Karpas-422 (cell line): Measurements from ENCODE around the gene CFAP97D2. TPM values are rescaled to one million over a fixed set of nuclear protein-coding genes. Genes with fewer than 3 reads are reported as not detected.
"Not testable (repeated sequence)": the region's sequence is repeated elsewhere in the genome, so short reads cannot be mapped to it uniquely, and the experiment has no call there.

Source experiments
- DNase-seq: peaks from one replicate; pipeline ENCODE4 v3.0.0-alpha.2; 2015
- H2AFZ ChIP-seq: fragments of 200-600 bp; sonication (generic); 2 replicates; pipeline ENCODE4 v1.6.1; 2014; ENCODE audit warnings: antibody characterized with exemption, low read length, mixed read lengths
- H3K27ac ChIP-seq: fragments of 200-600 bp; sonication (generic); 2 replicates; pipeline ENCODE4 v1.5.1; 2014; ENCODE audit warnings: mild to moderate bottlenecking, low read length, moderate library complexity
- H3K27me3 ChIP-seq: fragments of 200-600 bp; sonication (generic); 2 replicates; pipeline ENCODE4 v1.6.1; 2014; ENCODE audit warnings: low read length, mixed read lengths
- H3K36me3 ChIP-seq: fragments of 200-600 bp; sonication (generic); 2 replicates; pipeline ENCODE4 v1.6.1; 2014; ENCODE audit warnings: low read length, mixed read lengths; ENCODE audit not compliant: insufficient read depth
- H3K4me1 ChIP-seq: fragments of 200-600 bp; sonication (generic); 2 replicates; pipeline ENCODE4 v1.6.1; 2014; ENCODE audit warnings: mild to moderate bottlenecking, low read length, mixed read lengths
- H3K4me2 ChIP-seq: fragments of 200-600 bp; sonication (generic); 2 replicates; pipeline ENCODE4 v1.6.1; 2014; ENCODE audit warnings: low read length, low read depth, mild to moderate bottlenecking; ENCODE audit not compliant: poor library complexity, severe bottlenecking
- H3K4me3 ChIP-seq: fragments of 200-600 bp; sonication (generic); 2 replicates; pipeline ENCODE4 v1.5.1; 2014; ENCODE audit warnings: mild to moderate bottlenecking, antibody characterized with exemption, low read length, mixed read lengths
- H3K79me2 ChIP-seq: fragments of 200-600 bp; sonication (generic); 2 replicates; pipeline ENCODE4 v1.6.1; 2014; ENCODE audit warnings: mild to moderate bottlenecking, low read length, mixed read lengths
- H3K9ac ChIP-seq: fragments of 200-600 bp; sonication (generic); 2 replicates; pipeline ENCODE4 v1.6.0; 2014; ENCODE audit warnings: low read length
- H3K9me2 ChIP-seq: fragments of 200-600 bp; sonication (generic), shearing (Covaris generic); replicated peaks from 2 replicates; pipeline ENCODE4 v1.6.0; 2014; ENCODE audit warnings: mild to moderate bottlenecking, low read length, moderate library complexity; ENCODE audit not compliant: insufficient read depth
- H3K9me3 ChIP-seq: fragments of 300-700, 200-600 bp; sonication (generic); 2 replicates; pipeline ENCODE4 v1.6.1; 2014; ENCODE audit warnings: low read length, mixed read lengths
- H4K20me1 ChIP-seq: fragments of 200-600 bp; sonication (generic); 2 replicates; pipeline ENCODE4 v1.6.1; 2014; ENCODE audit warnings: mild to moderate bottlenecking, antibody characterized with exemption, low read length, low read depth; ENCODE audit not compliant: insufficient read depth
- total RNA-seq: library from RNA; depleted of rRNA; stranded (reverse); fragments of >200 nt; shearing (Covaris generic); gene quantifications from 2 replicates; pipeline ENCODE4 v1.2.3, GENCODE V29; 2014; ENCODE audit warnings: low replicate concordance

The CFAP97D2 gene
- total RNA-seq, 1 experiment from 2014 or later = not detected

DNA sequence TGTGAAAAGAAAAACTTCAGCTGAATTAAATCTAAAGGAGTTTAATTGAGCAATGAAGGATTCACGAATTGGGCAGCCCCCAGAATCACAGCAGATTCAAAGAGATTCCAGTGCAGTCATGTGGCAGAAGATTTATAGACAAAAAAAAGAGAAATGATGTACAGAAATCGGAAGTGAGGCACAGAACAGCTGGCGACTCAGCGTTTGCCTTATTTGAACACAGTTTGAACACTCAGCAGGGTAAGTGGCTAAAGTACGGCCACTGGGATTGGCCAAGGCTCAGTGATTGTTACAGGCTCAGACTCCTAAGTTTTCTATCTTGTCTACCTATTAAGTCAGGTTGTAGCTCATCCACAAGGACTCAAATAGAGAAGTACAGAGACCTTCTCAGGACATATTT lies 11.6 kb upstream of the CFAP97D2 start:
- Histone ChIP-seq H3K4me3 (no peak overlapping the region), H3K9me2 (no peaks in the 10 kb centered on the region), H3K9me3 (no peaks in the 10 kb centered on the region), H3K36me3 (no peaks in the 10 kb centered on the region), H3K79me2 (no peaks in the 10 kb centered on the region), H3K27ac (no peak overlapping the region), H3K9ac (no peak overlapping the region), H2AFZ (no peak overlapping the region), H3K4me1 (no peaks in the 10 kb centered on the region), H4K20me1 (no peaks in the 10 kb centered on the region), H3K27me3 (no peaks in the 10 kb centered on the region), H3K4me2 (no peak overlapping the region)
- DNase-seq = no peak

DNA sequence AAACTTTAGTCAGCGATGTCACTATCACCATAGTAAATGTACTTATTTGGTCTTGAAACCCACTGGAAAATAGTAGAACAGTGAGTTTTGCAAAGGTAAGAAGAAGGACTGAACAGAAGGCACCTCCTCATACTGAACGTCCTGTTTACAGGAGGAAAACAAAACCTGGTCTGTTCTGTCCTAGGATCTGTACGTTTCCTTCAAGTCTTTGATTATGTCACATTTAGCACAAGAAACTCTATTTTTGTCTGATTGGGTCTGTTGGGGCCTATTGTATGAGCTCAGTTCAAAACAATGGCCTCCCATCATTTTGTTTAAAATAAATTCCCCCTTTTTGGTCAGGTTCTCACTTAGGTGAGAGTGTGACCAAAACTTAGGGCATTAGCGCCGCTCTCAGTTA lies 11.2 kb upstream of the CFAP97D2 start:
- no peaks in the 10 kb centered on the region for H3K27me3 ChIP-seq
- no peaks in the 10 kb centered on the region for H4K20me1 ChIP-seq
- H3K36me3 ChIP-seq = no peaks in the 10 kb centered on the region
- no peak overlapping the region for H3K9ac ChIP-seq
- no peak overlapping the region for H3K4me2 ChIP-seq
- no peak overlapping the region for H3K27ac ChIP-seq
- no peaks in the 10 kb centered on the region for H3K4me1 ChIP-seq
- DNase-seq = no peak
- no peaks in the 10 kb centered on the region for H3K9me3 ChIP-seq
- H3K79me2 ChIP-seq = no peaks in the 10 kb centered on the region
- no peak overlapping the region for H3K4me3 ChIP-seq
- H3K9me2 ChIP-seq = no peaks in the 10 kb centered on the region
- no peak overlapping the region for H2AFZ ChIP-seq

DNA sequence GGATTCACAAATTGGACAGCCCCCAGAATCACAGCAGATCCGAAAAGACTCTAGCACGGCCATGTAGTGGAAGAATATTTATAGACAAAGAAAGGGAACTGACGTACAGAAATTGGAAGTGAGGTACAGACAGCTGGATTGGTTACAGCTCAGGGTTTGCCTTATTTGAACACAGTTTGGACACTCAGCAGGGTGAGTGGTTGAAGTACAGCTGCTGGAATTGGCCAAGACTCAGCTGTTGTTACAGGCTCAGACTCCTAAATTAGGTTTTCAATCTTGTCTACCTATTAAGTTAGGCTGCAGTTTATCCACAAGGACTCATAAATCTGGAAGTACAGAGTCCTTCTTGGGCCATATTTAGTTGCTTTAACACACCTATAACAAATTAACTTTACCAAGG lies 5.8 kb upstream of the CFAP97D2 start:
- DNase-seq = no peak
- no peaks in the 10 kb centered on the region for H3K27me3 ChIP-seq
- no peaks in the 10 kb centered on the region for H4K20me1 ChIP-seq
- no peak overlapping the region for H3K4me2 ChIP-seq
- H3K9me3 ChIP-seq = no peaks in the 10 kb centered on the region
- H3K9ac ChIP-seq = no peak overlapping the region
- no peak overlapping the region for H2AFZ ChIP-seq
- no peaks in the 10 kb centered on the region for H3K79me2 ChIP-seq
- no peak overlapping the region for H3K27ac ChIP-seq
- H3K4me3 ChIP-seq = no peak overlapping the region
- H3K9me2 ChIP-seq = no peaks in the 10 kb centered on the region
- no peaks in the 10 kb centered on the region for H3K4me1 ChIP-seq
- no peaks in the 10 kb centered on the region for H3K36me3 ChIP-seq

DNA sequence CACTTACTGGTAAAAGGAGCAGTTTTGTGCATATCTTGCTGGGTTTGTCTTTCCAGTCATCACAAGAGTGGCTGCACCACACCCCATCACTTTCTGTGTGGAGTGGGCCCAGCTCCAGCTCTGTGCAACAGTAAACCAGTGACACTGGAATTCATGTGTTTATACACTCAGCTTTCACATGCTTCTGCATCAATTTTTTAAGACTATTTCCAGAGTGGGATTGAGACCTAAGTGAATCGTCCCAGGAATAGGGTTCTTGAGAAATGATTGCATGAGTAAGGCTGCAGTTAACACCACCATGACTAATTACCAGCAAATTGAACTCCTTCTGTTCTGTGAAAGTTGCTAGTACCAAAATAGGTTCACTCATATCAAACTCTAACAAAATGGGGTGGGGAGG lies 5.3 kb upstream of the CFAP97D2 start:
- Histone ChIP-seq H3K27me3 (no peaks in the 10 kb centered on the region), H3K4me1 (no peaks in the 10 kb centered on the region), H2AFZ (no peak overlapping the region), H3K4me2 (no peak overlapping the region), H3K9me2 (no peaks in the 10 kb centered on the region), H3K9ac (no peak overlapping the region), H3K79me2 (no peaks in the 10 kb centered on the region), H4K20me1 (no peaks in the 10 kb centered on the region), H3K4me3 (no peak overlapping the region), H3K36me3 (no peaks in the 10 kb centered on the region), H3K27ac (no peak overlapping the region), H3K9me3 (no peaks in the 10 kb centered on the region)
- DNase-seq = no peak

DNA sequence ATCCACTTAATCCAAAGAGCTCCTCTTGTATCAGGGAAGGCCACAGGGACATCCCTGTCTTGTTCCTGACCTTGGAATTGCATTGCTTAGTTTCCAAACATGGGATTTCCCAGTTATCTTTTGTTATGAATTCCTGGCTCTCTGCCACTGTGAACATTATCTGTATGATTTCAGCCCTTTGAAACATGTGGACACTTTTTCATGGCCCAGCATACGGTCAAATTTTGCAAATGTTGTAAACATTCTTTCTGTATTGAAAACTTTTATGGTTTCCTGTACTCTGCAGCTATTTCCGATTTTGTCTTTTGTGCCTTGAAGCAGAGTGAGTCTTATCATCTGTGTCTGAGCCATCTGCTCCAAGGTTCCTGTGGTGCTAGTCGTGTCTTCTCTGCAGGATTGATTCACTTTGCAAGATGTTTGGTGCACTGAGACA lies 4.5 kb upstream of the CFAP97D2 start:
- no peak for DNase-seq
- Histone ChIP-seq H4K20me1 (no peaks in the 10 kb centered on the region), H3K4me2 (no peak overlapping the region), H3K27ac (no peak overlapping the region), H3K9me2 (no peaks in the 10 kb centered on the region), H3K9me3 (no peaks in the 10 kb centered on the region), H2AFZ (no peak overlapping the region), H3K9ac (no peak overlapping the region), H3K79me2 (no peaks in the 10 kb centered on the region), H3K4me3 (no peak overlapping the region), H3K4me1 (no peaks in the 10 kb centered on the region), H3K36me3 (no peaks in the 10 kb centered on the region), H3K27me3 (no peaks in the 10 kb centered on the region)

DNA sequence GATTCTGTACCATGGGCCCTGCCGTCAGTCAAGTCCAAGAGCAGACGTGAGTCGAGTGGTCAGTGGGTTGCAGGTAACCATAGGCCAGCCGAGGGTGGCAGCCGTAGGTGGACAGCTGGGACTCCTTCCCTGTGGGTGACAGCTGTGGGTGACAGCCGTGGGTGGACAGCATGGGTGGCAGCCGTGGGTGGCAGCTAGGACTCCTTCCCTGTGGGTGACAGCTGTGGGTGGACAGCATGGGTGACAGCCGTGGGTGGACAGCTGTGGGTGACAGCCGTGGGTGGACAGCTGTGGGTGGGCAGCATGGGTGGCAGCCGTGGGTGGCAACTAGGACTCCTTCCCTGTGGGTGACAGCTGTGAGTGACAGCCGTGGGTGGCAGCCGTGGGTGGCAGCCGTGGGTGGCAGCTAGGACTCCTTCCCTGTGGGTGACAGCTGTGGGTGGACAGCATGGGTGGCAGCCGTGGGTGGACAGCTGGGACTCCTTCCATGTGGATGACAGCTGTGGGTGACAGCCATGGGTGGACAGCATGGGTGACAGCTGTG lies 2.6 kb upstream of the CFAP97D2 start:
- not testable (repeated sequence) for H3K9ac ChIP-seq, DNase-seq, H3K4me1 ChIP-seq, H4K20me1 ChIP-seq, H3K79me2 ChIP-seq, H2AFZ ChIP-seq, H3K4me2 ChIP-seq, H3K27me3 ChIP-seq, H3K4me3 ChIP-seq, H3K9me3 ChIP-seq, H3K9me2 ChIP-seq, H3K27ac ChIP-seq, H3K36me3 ChIP-seq

DNA sequence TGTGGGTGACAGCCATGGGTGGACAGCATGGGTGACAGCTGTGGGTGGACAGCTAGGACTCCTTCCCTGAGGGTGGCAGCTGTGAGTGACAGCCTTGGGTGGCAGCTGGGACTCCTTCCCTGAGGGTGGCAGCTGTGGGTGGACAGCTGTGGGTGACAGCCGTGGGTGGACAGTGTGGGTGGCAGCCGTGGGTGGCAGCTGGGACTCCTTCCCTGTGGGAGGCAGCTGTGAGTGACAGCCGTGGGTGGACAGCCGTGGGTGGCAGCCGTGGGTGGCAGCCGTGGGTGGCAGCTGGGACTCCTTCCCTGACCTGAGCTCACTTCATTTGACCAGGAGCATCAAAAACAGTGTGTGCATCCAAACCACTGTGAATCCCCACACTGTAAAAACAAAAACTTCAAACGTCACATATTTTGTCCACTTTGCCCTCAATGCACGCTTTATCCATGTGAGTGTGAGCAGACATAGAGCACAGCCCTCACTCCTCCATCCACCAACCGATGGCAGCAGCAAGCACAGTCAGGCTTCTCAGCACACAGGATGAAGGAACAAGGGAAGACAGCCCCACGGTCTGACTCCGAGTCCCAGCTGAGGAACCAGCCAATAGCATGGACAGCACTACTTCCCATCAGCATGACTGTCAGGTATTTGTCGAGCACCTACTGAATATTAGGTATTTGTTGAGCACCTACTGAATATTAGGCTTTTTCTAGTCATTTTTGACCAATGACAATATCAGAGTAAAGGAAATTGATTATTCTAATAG lies 1.6 kb upstream of the CFAP97D2 start:
- H2AFZ ChIP-seq = no peak overlapping the region
- no peaks in the 10 kb centered on the region for H3K9me3 ChIP-seq
- no peaks in the 10 kb centered on the region for H3K36me3 ChIP-seq
- H3K27me3 ChIP-seq = no peaks in the 10 kb centered on the region
- H4K20me1 ChIP-seq = no peaks in the 10 kb centered on the region
- H3K79me2 ChIP-seq = no peaks in the 10 kb centered on the region
- no peak overlapping the region for H3K27ac ChIP-seq
- no peak for DNase-seq
- H3K4me2 ChIP-seq = no peak overlapping the region
- no peak overlapping the region for H3K4me3 ChIP-seq
- H3K4me1 ChIP-seq = no peaks in the 10 kb centered on the region
- H3K9ac ChIP-seq = no peak overlapping the region
- H3K9me2 ChIP-seq = no peaks in the 10 kb centered on the region

DNA sequence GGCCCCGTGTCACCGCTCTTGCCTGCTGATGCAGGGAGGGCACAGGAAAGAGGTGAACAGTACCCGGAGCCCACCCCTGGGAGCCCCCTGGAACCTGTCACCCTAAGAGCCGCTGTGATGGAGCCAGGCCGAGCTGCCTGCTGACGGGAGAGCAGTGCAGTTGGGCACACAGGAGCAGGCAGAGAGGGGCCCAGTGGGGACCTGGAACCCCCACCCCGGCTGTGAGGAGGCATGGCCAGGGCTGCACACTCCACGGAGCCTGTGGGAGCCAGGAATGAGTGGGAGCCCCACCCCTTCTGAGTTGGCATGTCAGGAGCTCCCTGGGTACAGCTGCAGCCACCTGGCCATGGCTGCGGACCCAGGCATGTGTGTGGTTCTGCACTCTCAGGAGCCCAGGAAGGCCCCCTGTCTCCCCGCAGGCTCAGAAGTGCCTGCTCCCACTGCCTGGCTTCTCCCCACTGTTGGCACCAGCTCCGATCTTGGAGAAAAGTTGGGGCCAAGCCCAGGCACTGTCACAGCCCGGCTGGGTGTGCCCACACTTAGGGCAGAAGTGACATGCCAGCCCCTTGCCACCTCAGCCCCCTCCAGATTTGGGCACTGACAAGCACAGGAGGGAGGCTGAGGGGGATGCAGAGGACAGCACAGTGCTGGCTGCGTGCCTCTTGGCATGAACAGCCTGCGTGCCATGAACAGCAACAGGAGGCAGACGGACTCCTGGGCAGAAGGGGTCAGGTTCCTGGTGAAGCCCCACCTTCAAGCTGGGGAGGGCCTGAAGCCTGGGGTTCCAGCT lies 6.3 kb downstream of the CFAP97D2 start:
- Histone ChIP-seq H3K4me3 (no peak overlapping the region), H2AFZ (no peak overlapping the region), H3K4me2 (no peak overlapping the region), H3K27ac (no peak overlapping the region), H3K79me2 (no peaks in the 10 kb centered on the region), H3K27me3 (peaks cover 3% of the 10 kb centered on the region; the same call in 1 of the 2 replicates), H3K36me3 (no peaks in the 10 kb centered on the region), H4K20me1 (no peaks in the 10 kb centered on the region), H3K9ac (no peak overlapping the region), H3K9me3 (no peaks in the 10 kb centered on the region), H3K4me1 (no peaks in the 10 kb centered on the region), H3K9me2 (no peaks in the 10 kb centered on the region)
- no peak for DNase-seq
